Head of caudate nucleus (tissue), 42 donors: ENCODE data around the gene C1QTNF8.

Experiments
- DNase-seq, 42 donors: peaks; one replicate each; pipeline versions ENCODE4 v3.0.0 to v3.0.0-alpha.2; 2020 to 2021; ENCODE audit warnings: mixed read lengths in 7 of 42
- intact Hi-C: fragments of 100-400 bp; cut with DNase I; formaldehyde crosslinking; loops from one replicate; pipeline ENCODE4 v1.15.0; 2022

Gene C1QTNF8

GRCh38 chr16:1053700-1054368 lies 42.2 kb downstream of the C1QTNF8 start:
- intact Hi-C loops, result no loop called here
- no peak for DNase-seq

GRCh38 chr16:1053121-1053521 lies 42.9 kb downstream of the C1QTNF8 start:
- intact Hi-C loops, result no loop called here
- DNase-seq, result peak in 22 of 42 donors; percentile 26 to 72 (median 51)

GRCh38 chr16:1052721-1053120 lies 43.3 kb downstream of the C1QTNF8 start:
- no peak for DNase-seq
- intact Hi-C loops, result no loop called here

GRCh38 chr16:1051446-1051845 lies 44.6 kb downstream of the C1QTNF8 start:
- intact Hi-C loops, result no loop called here
- DNase-seq, result no peak

- no peak for DNase-seq
- intact Hi-C loops, result no loop called here
These were observed 45.1 kb downstream of the C1QTNF8 start for GRCh38 chr16:1050921-1051320.

- intact Hi-C loops, result no loop called here
- DNase-seq, result no peak
These were observed 45.5 kb downstream of the C1QTNF8 start for GRCh38 chr16:1050516-1050915.

- DNase-seq, result no peak
- intact Hi-C loops, result loop anchor here (2.0 kb wide), 1 partner anchor 65 kb away; no protein-coding TSS in a partner anchor
These were observed 46.1 kb downstream of the C1QTNF8 start for GRCh38 chr16:1049976-1050247.

GRCh38 chr16:1049113-1049975 lies 46.7 kb downstream of the C1QTNF8 start:
- intact Hi-C loops, result loop anchor here (2.0 kb wide), 1 partner anchor 65 kb away; no protein-coding TSS in a partner anchor
- DNase-seq, result peak in 3 of 42 donors; percentile 46 to 53 (median 51)

GRCh38 chr16:1048442-1049112 lies 47.5 kb downstream of the C1QTNF8 start:
- intact Hi-C loops, result loop anchor here (2.0 kb wide), 1 partner anchor 64 kb away; no protein-coding TSS in a partner anchor

GRCh38 chr16:1047801-1048200 lies 48.2 kb downstream of the C1QTNF8 start:
- intact Hi-C loops, result loop anchor here (2.0 kb wide), 1 partner anchor 63 kb away; no protein-coding TSS in a partner anchor
- no peak for DNase-seq

More at GRCh38 chr16:1048442-1049112, 47.5 kb downstream of the C1QTNF8 start:
- DNase-seq, result peak; percentile 78 to 95 (median 89)

GRCh38 chr16:1047123-1047522 lies 48.9 kb downstream of the C1QTNF8 start:
- intact Hi-C loops, result no loop called here
- no peak for DNase-seq

- peak; percentile 80 to 96 (median 91) for DNase-seq
- intact Hi-C loops, result no loop called here
These were observed 49.8 kb downstream of the C1QTNF8 start for GRCh38 chr16:1045993-1046911.

GRCh38 chr16:1045310-1045992 lies 50.6 kb downstream of the C1QTNF8 start:
- intact Hi-C loops, result no loop called here
- DNase-seq, result peak in 26 of 42 donors; percentile 23 to 80 (median 54)

- intact Hi-C loops, result no loop called here
- no peak for DNase-seq
These were observed 51.4 kb downstream of the C1QTNF8 start for GRCh38 chr16:1044460-1045309.

- DNase-seq, result no peak
- intact Hi-C loops, result no loop called here
These were observed 52.1 kb downstream of the C1QTNF8 start for GRCh38 chr16:1043881-1044451.

- peak in 1 of 42 donors; percentile 16 for DNase-seq
- intact Hi-C loops, result no loop called here
These were observed 53.2 kb downstream of the C1QTNF8 start for GRCh38 chr16:1042866-1043265.
